GM21447 (cell line): Measurements from ENCODE around the gene SOX11.

Experiments used
- ATAC-seq: cut with Tn5 transposase; IDR thresholded peaks from one replicate; pipeline ENCODE4 v1.9.1; 2021; ENCODE audit not compliant: unreplicated experiment

Gene SOX11

DNA sequence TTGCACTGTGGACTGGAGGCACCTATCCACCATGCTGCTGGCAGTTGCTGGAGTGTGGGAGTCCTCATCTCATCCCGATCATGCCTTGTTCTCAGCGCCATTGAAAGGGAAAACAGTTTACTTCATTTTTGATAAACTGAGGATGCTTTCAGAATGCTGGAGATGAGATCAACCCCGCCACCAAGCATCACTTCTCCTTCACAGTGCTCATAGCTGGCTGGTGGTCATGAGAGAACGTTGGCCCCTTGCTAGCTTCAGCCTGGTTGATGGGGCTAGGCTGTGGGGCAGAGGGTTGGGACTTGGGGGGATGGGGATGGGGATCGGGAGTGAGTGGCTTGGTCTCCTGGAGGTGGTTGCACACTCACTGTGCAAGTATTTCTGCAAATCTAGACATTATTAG is 30.1 kb downstream of the SOX11 start:
- no peak for ATAC-seq

- ATAC-seq, result no peak
These were observed 31.9 kb downstream of the SOX11 start for GRCh38 chr2:5723791-5724735.

- no peak for ATAC-seq
These were observed 32.9 kb downstream of the SOX11 start for GRCh38 chr2:5725072-5725471.

- ATAC-seq, result no peak
These were observed 33.7 kb downstream of the SOX11 start for GRCh38 chr2:5725794-5726463.

DNA sequence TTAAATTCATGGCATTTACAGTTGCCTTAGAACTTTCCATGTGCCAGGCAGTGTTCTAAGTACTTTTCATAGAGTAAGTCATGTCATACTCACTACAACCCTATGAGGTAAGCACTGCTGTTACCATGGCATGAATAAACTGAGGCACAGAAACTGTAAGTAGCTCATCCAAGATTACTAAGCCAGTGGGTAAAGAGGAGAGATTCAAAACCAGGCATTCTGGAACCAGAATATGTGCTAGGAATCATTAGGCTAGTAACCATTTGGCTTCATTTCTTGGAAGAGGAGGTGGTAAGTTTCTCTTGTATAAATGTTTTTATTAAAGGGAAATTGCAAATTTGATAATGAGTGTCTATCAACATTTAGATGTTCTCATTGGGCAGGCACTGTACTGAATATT is 35.1 kb downstream of the SOX11 start:
- ATAC-seq, result no peak

DNA sequence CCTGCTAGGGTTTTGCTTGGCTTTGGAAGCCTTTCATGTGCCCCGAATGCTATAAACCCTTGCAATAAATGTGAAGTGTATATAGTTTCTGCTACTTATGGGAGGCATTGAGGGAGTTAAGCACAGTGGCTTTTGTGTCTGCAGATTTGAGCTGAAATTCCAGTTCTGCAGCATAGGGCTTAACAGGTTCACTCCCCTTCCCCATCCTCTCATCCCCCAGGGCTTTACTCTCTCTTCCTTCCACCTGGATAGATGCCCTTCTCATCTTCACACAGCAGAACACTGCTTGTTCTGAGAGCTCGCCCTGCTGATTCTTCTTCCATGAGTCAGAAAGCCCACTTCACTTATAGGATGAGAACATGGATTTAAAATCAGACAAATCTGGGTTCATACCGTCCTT is 37.2 kb downstream of the SOX11 start:
- ATAC-seq, result no peak

DNA sequence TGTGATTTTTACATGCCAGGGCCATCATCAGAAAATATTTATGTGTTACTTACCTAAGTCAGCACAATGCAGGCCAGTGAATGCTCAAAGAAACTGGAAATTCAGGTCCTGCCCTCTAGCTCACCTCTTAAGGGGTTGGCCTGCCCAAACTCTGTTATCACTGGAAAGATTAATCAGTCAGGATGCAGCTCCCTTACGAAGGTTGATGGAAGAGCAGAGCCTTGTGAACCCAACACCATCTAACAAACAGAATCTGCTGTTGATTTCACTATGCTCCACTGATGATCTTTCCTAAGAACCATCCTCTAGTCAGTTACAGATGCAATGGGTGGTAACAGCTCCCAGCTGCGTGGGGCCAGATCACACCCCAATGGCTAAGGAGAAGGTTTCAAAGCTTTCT is 38.2 kb downstream of the SOX11 start:
- no peak for ATAC-seq

DNA sequence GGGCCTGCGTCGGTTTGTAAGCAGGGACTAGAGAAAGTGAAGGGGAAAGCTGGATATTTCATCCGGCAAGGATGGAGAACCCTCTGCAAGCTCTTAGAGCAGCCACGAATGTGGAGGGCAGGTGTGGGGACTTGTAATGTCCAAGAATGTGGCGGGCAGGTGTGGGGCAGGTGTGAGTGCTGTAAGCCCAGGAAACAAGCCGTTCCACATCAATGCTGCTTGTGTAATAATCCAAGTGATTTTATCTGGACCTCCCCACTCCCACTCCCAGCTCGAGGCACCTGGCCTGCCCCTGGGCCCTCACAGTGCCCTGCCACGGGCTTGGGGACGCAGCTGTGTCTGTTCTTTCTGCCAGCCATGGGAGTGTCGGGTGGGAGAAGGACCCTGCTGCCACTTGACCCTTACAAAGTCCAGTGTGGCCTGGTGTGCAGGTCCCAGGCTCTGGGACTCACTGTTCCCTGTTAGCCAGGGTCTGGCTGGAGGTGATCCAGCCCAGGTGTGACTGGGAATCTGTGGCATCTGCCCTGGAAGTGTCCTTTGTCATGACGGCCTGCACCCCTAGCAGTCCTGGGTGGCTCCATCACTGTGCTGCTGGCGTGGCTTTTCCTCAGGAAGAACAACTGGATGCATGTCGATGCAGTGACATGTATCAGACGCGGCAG is 42.8 kb downstream of the SOX11 start:
- no peak for ATAC-seq

- no peak for ATAC-seq
These were observed 43.3 kb downstream of the SOX11 start for GRCh38 chr2:5735521-5735861.

DNA sequence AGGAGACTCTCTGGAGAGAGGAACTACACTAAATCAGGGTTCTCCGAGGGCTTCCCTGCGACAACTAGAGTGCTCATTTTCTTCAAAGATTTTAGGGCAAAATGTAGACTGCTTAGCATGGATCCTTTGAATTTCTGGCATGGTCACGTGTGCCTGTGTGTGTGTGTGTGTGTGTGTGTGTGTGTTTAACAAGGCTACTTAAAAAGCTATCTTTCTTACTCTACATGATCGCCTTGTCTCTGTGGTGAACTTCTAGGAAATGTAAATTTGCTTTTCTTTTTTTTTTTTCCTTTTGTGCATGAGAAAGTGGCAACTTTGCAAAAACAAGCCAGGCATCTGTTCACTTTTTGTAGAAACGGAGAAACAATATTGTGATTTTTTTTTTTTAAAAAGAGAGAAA is 43.9 kb downstream of the SOX11 start:
- no peak for ATAC-seq

DNA sequence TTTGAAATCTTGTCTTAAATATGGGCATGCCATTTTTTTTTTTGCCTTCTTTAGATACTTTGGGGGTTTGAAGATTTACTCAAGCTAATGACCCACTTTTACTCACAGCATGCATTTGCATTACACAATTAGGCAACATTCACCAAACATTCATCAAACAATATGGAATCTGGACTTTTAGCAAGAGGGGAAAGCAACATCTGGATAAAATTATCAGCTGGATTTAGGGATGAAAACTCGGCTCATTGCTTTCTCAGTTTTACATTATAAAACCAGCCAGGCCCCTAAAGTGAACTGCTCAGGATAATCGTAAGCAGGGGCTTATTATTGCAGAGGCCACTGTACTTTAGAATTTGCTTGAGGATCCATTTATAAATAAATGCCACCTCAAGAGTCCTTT is 44.7 kb downstream of the SOX11 start:
- ATAC-seq, result no peak

- no peak for ATAC-seq
These were observed 47.9 kb downstream of the SOX11 start for GRCh38 chr2:5740053-5740452.

DNA sequence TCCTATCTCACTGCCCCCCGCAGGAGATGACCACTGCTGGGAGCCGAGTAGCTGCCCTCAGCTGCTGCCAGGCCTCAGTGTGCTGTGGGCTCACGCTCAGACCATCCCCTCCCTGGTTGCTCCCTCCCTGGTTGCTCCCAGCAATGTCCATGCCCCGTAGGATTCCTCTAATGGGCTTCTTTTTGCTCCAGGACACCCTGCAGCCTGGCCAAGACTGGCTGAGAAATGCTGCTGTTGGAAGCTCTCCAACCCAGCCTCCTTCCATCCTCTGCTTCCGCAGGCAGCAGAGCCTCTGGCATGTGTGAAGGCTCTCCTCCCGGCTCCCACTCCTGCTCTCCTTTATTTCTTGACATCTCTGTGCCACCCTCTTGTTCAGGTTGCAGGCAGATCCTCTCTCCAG is 48.6 kb downstream of the SOX11 start:
- ATAC-seq, result no peak

DNA sequence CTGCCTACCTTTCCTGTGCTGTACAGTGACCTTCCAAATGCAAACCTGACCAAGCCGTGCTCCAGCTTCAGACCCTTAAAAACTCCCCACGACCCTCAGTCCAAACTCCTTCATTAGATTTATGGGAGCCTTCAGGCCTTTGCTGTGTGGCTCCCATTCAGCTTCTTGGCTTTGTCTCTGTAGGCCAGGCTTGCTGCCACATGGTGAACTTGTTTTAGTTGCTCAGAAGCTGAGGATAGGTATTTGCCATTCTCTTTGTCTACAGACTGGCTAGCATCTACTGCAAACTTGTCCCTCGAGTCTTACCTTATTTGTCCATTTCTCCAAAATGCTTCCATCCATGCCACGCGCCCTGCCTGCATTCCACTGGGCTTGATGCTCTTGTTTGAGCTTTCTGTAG is 49.1 kb downstream of the SOX11 start:
- no peak for ATAC-seq

GRCh38 chr2:5742126-5742525 is 49.9 kb downstream of the SOX11 start:
- ATAC-seq, result no peak

- ATAC-seq, result no peak
These were observed 56.2 kb downstream of the SOX11 start for GRCh38 chr2:5748391-5748790.

- no peak for ATAC-seq
These were observed 56.8 kb downstream of the SOX11 start for GRCh38 chr2:5748946-5749345.

GRCh38 chr2:5749347-5749746 is 57.2 kb downstream of the SOX11 start:
- ATAC-seq, result no peak
